ENCODE results near the gene RRAS2. TPM values are rescaled to one million over a fixed set of nuclear protein-coding genes. Genes with fewer than 3 reads are reported as not detected.
A peak's percentile ranks its signal among the peaks of the same experiment; 100 is the strongest.

RRAS2 gene
- total and polyA plus RNA-seq, 9 of the 15 experiments (the other 6 are each of a cell fraction or from before 2014, with no cell fraction given), result 9.4 to 47.5 (median 37.6) TPM

- TF ChIP-seq, protein P1, sequence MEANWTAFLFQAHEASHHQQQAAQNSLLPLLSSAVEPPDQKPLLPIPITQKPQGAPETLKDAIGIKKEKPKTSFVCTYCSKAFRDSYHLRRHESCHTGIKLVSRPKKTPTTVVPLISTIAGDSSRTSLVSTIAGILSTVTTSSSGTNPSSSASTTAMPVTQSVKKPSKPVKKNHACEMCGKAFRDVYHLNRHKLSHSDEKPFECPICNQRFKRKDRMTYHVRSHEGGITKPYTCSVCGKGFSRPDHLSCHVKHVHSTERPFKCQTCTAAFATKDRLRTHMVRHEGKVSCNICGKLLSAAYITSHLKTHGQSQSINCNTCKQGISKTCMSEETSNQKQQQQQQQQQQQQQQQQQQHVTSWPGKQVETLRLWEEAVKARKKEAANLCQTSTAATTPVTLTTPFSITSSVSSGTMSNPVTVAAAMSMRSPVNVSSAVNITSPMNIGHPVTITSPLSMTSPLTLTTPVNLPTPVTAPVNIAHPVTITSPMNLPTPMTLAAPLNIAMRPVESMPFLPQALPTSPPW (CRISPR knock-in tag; IDR thresholded peaks at IDR 0.05), result peak; percentile 75
- no peak for TF ChIP-seq JUN (IDR thresholded peaks at IDR 0.05; ENCODE audit: borderline replicate concordance, low read depth, low read length)
- TF ChIP-seq JUN (CRISPR knock-in tag; IDR thresholded peaks at IDR 0.05; ENCODE audit: borderline replicate concordance), result no peak
- no peak for TF ChIP-seq FUS (optimal IDR thresholded peaks at IDR 0.05; ENCODE audit: low read depth, low read length)
Measured at GRCh38 chr11:14232652-14233051, 126.3 kb downstream of the RRAS2 start (continued).

GRCh38 chr11:14230407-14230806 is 128.6 kb downstream of the RRAS2 start:
- BruUV-seq (replicated peaks), result no TSS peak
- Histone ChIP-seq H4K20me1 (replicated peaks; ENCODE audit: control insufficient read depth, insufficient read depth, low read length) (no peaks in the 10 kb centered on the region), H3K79me2 (ENCODE audit: control insufficient read depth, insufficient read depth, low read length) (no peaks in the 10 kb centered on the region), H3K4me1 (replicated peaks in 1 of 2; ENCODE audit: control insufficient read depth in 2 of 2, insufficient read depth in 2 of 2, low read length in 2 of 2) (no peaks in the 10 kb centered on the region), H3K9me3 (replicated peaks; ENCODE audit: control insufficient read depth, insufficient read depth, low read depth, low read length) (no peaks in the 10 kb centered on the region), H3K9me1 (ENCODE audit: control insufficient read depth, insufficient read depth, low read length) (no peaks in the 10 kb centered on the region), H2AFZ (ENCODE audit: low read depth, low read length) (no peak overlapping the region), H3K4me3 (no peak overlapping the region), H3K27me3 (ENCODE audit: control insufficient read depth in 2 of 2, insufficient read depth in 2 of 2, low read length in 2 of 2) (peaks cover 9 to 37% of the 10 kb centered on the region in 2 experiments; a peak in 4 of 5 replicates), H3K36me3 (ENCODE audit: control insufficient read depth, insufficient read depth, low read length) (no peaks in the 10 kb centered on the region), H3K27ac (ENCODE audit: extremely low read depth, low read depth, low read length) (no peak overlapping the region), H3K4me2 (ENCODE audit: insufficient read depth, low read length) (no peak overlapping the region), H3K9ac (ENCODE audit: insufficient read depth in 1 of 2, low read depth in 2 of 2, low read length in 2 of 2) (no peak overlapping the region)
- CTCF ChIA-PET (ENCODE audit: low intra/inter-chr PET ratio), result no interaction called here
- in situ Hi-C loops (cut with MboI) (no loop called here), intact Hi-C loops (cut with micrococcal nuclease) (no loop called here)
- WGBS (ENCODE audit: insufficient coverage, low coverage, missing lambda C conversion rate), result 1% methylated on average over 6 of the region's 6 CpGs
- POLR2A ChIA-PET, result interaction anchor here (0.7 kb wide), 1 partner anchor 9 kb away, joined by 3 read pairs; no protein-coding TSS in a partner anchor
- FAIRE-seq (no peak), ATAC-seq (no peak), DNase-seq (ENCODE audit: extremely low read depth in 1 of 4, low spot score in 3 of 4) (no peak)
- TF ChIP-seq ESRRA (IDR thresholded peaks at IDR 0.05; ENCODE audit: borderline replicate concordance, low read depth), result no peak
- no peak for TF ChIP-seq ELK1 (CRISPR knock-in tag; IDR thresholded peaks at IDR 0.05)
- no peak for TF ChIP-seq ADNP (tag; IDR thresholded peaks at IDR 0.05)
- TF ChIP-seq ZNF3 (CRISPR knock-in tag; IDR thresholded peaks at IDR 0.05), result no peak
- no peak for TF ChIP-seq ZNF311 (CRISPR knock-in tag; IDR thresholded peaks at IDR 0.05)
- TF ChIP-seq, protein P2, sequence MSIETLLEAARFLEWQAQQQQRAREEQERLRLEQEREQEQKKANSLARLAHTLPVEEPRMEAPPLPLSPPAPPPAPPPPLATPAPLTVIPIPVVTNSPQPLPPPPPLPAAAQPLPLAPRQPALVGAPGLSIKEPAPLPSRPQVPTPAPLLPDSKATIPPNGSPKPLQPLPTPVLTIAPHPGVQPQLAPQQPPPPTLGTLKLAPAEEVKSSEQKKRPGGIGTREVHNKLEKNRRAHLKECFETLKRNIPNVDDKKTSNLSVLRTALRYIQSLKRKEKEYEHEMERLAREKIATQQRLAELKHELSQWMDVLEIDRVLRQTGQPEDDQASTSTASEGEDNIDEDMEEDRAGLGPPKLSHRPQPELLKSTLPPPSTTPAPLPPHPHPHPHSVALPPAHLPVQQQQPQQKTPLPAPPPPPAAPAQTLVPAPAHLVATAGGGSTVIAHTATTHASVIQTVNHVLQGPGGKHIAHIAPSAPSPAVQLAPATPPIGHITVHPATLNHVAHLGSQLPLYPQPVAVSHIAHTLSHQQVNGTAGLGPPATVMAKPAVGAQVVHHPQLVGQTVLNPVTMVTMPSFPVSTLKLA (conservative IDR thresholded peaks at IDR 0.05), result no peak
- TF ChIP-seq, protein P3, sequence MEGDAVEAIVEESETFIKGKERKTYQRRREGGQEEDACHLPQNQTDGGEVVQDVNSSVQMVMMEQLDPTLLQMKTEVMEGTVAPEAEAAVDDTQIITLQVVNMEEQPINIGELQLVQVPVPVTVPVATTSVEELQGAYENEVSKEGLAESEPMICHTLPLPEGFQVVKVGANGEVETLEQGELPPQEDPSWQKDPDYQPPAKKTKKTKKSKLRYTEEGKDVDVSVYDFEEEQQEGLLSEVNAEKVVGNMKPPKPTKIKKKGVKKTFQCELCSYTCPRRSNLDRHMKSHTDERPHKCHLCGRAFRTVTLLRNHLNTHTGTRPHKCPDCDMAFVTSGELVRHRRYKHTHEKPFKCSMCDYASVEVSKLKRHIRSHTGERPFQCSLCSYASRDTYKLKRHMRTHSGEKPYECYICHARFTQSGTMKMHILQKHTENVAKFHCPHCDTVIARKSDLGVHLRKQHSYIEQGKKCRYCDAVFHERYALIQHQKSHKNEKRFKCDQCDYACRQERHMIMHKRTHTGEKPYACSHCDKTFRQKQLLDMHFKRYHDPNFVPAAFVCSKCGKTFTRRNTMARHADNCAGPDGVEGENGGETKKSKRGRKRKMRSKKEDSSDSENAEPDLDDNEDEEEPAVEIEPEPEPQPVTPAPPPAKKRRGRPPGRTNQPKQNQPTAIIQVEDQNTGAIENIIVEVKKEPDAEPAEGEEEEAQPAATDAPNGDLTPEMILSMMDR (IDR thresholded peaks at IDR 0.05 in 2 of 3, conservative IDR thresholded peaks at IDR 0.05 in 1 of 3; ENCODE audit: insufficient read depth in 2 of 3, low read depth in 1 of 3, low read length in 3 of 3), result no peak
- TF ChIP-seq, protein P4, sequence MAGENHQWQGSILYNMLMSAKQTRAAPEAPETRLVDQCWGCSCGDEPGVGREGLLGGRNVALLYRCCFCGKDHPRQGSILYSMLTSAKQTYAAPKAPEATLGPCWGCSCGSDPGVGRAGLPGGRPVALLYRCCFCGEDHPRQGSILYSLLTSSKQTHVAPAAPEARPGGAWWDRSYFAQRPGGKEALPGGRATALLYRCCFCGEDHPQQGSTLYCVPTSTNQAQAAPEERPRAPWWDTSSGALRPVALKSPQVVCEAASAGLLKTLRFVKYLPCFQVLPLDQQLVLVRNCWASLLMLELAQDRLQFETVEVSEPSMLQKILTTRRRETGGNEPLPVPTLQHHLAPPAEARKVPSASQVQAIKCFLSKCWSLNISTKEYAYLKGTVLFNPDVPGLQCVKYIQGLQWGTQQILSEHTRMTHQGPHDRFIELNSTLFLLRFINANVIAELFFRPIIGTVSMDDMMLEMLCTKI (IDR thresholded peaks at IDR 0.05; ENCODE audit: partially characterized antibody), result no peak
- no peak for TF ChIP-seq ZBED1 (IDR thresholded peaks at IDR 0.05)
